ENCODE measurements around the gene KRT74. TPM values are rescaled to one million over a fixed set of nuclear protein-coding genes. Genes with fewer than 3 reads are reported as not detected.

The KRT74 gene
- total RNA-seq, 1 experiment from 2014 or later: not detected

GRCh38 chr12:52527121-52527800 is 46.4 kb downstream of the KRT74 start:
- Histone ChIP-seq H4K20me1 (ENCODE audit: low read length) (no peaks in the 10 kb centered on the region), H3K27me3 (ENCODE audit: low read length) (no peaks in the 10 kb centered on the region), H3F3A (ENCODE audit: low read length, unreplicated experiment) (no peaks in the 10 kb centered on the region), H3K9ac (ENCODE audit: low read length) (no peak overlapping the region), H3K4me1 (ENCODE audit: insufficient read depth, low read length) (peaks cover 6% of the 10 kb centered on the region; the same call in 1 of the 2 replicates), H3K4me3 (ENCODE audit: low read length) (no peak overlapping the region), H3K36me3 (ENCODE audit: low read depth, low read length) (no peaks in the 10 kb centered on the region), H2AFZ (ENCODE audit: low read length) (no peak overlapping the region), H3K27ac (ENCODE audit: low read length) (no peak overlapping the region), H3K9me2 (replicated peaks; ENCODE audit: low read length) (no peaks in the 10 kb centered on the region), H3K4me2 (ENCODE audit: low read length) (no peak overlapping the region), H3K9me3 (ENCODE audit: low read length) (no peaks in the 10 kb centered on the region), H3K79me2 (ENCODE audit: low read length) (no peaks in the 10 kb centered on the region)
- DNase-seq (no peak), ATAC-seq (no peak)
- BruUV-seq (replicated peaks): no TSS peak
- ChIA-PET POLR2A (ENCODE audit: unreplicated experiment) (no interaction called here), CTCF (no interaction called here)
- TF ChIP-seq EZH2 (IDR thresholded peaks at IDR 0.05; ENCODE audit: low read length, unreplicated experiment) (no peak), CTCF (conservative IDR thresholded peaks at IDR 0.05; ENCODE audit: low read depth, low read length) (no peak), EZH2phosphoT487 (IDR thresholded peaks at IDR 0.05; ENCODE audit: borderline replicate concordance, low read length) (no peak)
- intact Hi-C loops (cut with micrococcal nuclease): no loop called here

GRCh38 chr12:52526511-52526951 is 47.1 kb downstream of the KRT74 start:
- no peak overlapping the region for H3K4me3 ChIP-seq (ENCODE audit: low read length)
- no peaks in the 10 kb centered on the region for H3K9me3 ChIP-seq (ENCODE audit: low read length)
- peaks cover 8% of the 10 kb centered on the region for H3K4me1 ChIP-seq (ENCODE audit: insufficient read depth, low read length)
- H3K79me2 ChIP-seq (ENCODE audit: low read length): no peaks in the 10 kb centered on the region
- H3K36me3 ChIP-seq (ENCODE audit: low read depth, low read length): no peaks in the 10 kb centered on the region
- POLR2A ChIA-PET (ENCODE audit: unreplicated experiment): no interaction called here
- no peak overlapping the region for H3K4me2 ChIP-seq (ENCODE audit: low read length)
- no peaks in the 10 kb centered on the region for H3F3A ChIP-seq (ENCODE audit: low read length, unreplicated experiment)
- H3K27me3 ChIP-seq (ENCODE audit: low read length): no peaks in the 10 kb centered on the region
- no peak overlapping the region for H2AFZ ChIP-seq (ENCODE audit: low read length)
- no peaks in the 10 kb centered on the region for H3K9me2 ChIP-seq (replicated peaks; ENCODE audit: low read length)
- TF ChIP-seq EZH2phosphoT487 (IDR thresholded peaks at IDR 0.05; ENCODE audit: borderline replicate concordance, low read length) (no peak), EZH2 (IDR thresholded peaks at IDR 0.05; ENCODE audit: low read length, unreplicated experiment) (no peak), CTCF (conservative IDR thresholded peaks at IDR 0.05; ENCODE audit: low read depth, low read length) (no peak)
- no peaks in the 10 kb centered on the region for H4K20me1 ChIP-seq (ENCODE audit: low read length)
- no TSS peak for BruUV-seq (replicated peaks)
- CTCF ChIA-PET: no interaction called here
- no peak for DNase-seq
- no peak overlapping the region for H3K9ac ChIP-seq (ENCODE audit: low read length)
- no peak for ATAC-seq
- H3K27ac ChIP-seq (ENCODE audit: low read length): no peak overlapping the region
- intact Hi-C loops (cut with micrococcal nuclease): no loop called here

GRCh38 chr12:52525661-52526499 is 47.8 kb downstream of the KRT74 start:
- TF ChIP-seq EZH2 (IDR thresholded peaks at IDR 0.05; ENCODE audit: low read length, unreplicated experiment): no peak
- no peak for TF ChIP-seq CTCF (conservative IDR thresholded peaks at IDR 0.05; ENCODE audit: low read depth, low read length)
- no peak for TF ChIP-seq EZH2phosphoT487 (IDR thresholded peaks at IDR 0.05; ENCODE audit: borderline replicate concordance, low read length)
- Histone ChIP-seq H3K79me2 (ENCODE audit: low read length) (no peaks in the 10 kb centered on the region), H3K4me2 (ENCODE audit: low read length) (no peak overlapping the region), H3K9ac (ENCODE audit: low read length) (no peak overlapping the region), H3K9me2 (replicated peaks; ENCODE audit: low read length) (no peaks in the 10 kb centered on the region), H3K27me3 (ENCODE audit: low read length) (no peaks in the 10 kb centered on the region), H3K9me3 (ENCODE audit: low read length) (no peaks in the 10 kb centered on the region), H3F3A (ENCODE audit: low read length, unreplicated experiment) (no peaks in the 10 kb centered on the region), H4K20me1 (ENCODE audit: low read length) (no peaks in the 10 kb centered on the region), H3K4me1 (ENCODE audit: insufficient read depth, low read length) (peaks cover 15% of the 10 kb centered on the region), H3K36me3 (ENCODE audit: low read depth, low read length) (no peaks in the 10 kb centered on the region), H2AFZ (ENCODE audit: low read length) (no peak overlapping the region), H3K4me3 (ENCODE audit: low read length) (no peak overlapping the region), H3K27ac (ENCODE audit: low read length) (no peak overlapping the region)
- no peak for ATAC-seq
- POLR2A ChIA-PET (ENCODE audit: unreplicated experiment): no interaction called here
- intact Hi-C loops (cut with micrococcal nuclease): no loop called here
- CTCF ChIA-PET: no interaction called here
- no TSS peak for BruUV-seq (replicated peaks)
- DNase-seq: no peak

Measured in PC-3 (cell line).